Thyroid gland (tissue), 4 donors: ENCODE measurements around the gene WNT9A. TPM values are rescaled to one million over a fixed set of nuclear protein-coding genes. Genes with fewer than 3 reads are reported as not detected.
A peak's percentile ranks its signal among the peaks of the same experiment; 100 is the strongest.
"Not testable (repeated sequence)": the region's sequence is repeated elsewhere in the genome, so short reads cannot be mapped to it uniquely, and the experiment has no call there.

Experiments used
- DNase-seq, 2 donors: peaks; one replicate each; pipeline ENCODE4 v3.0.0-alpha.2; 2019
- H3K27ac ChIP-seq, 3 donors: fragments of 200-600 bp; sonication (generic); 1 replicate in 2 of 3; 2 replicates in 1 of 3; pipeline ENCODE4 v1.5.1; 2016 to 2019; ENCODE audit warnings: mild to moderate bottlenecking in 1 of 3, moderate library complexity in 1 of 3
- H3K27me3 ChIP-seq: fragments of 200-600 bp; sonication (generic); one replicate; pipeline ENCODE4 v1.5.1; 2019
- H3K36me3 ChIP-seq, 2 donors: fragments of 200-600 bp; sonication (generic); one replicate each; pipeline ENCODE4 v1.5.1; 2016 to 2019
- H3K4me1 ChIP-seq, 2 donors: fragments of 200-600 bp; sonication (generic); one replicate each; pipeline ENCODE4 v1.5.1; 2017 to 2019
- H3K4me3 ChIP-seq, 3 donors: fragments of 200-600 bp; sonication (generic); replicated peaks in 1 of 3; 1 replicate in 2 of 3; 2 replicates in 1 of 3; pipeline ENCODE4 v1.5.1; 2016; ENCODE audit warnings: mild to moderate bottlenecking in 1 of 3
- H3K9me3 ChIP-seq: fragments of 200-600 bp; sonication (generic); one replicate; pipeline ENCODE4 v1.5.1; 2017
- WGBS, 2 donors: methylation state at CpG; one replicate each; pipeline ENCODE4 v1.1.5; 2017; 5-methylcytosine and 5-hydroxymethylcytosine counted together
- intact Hi-C: fragments of 100-400 bp; cut with DNase I; formaldehyde crosslinking; loops from one replicate; pipeline ENCODE4 v1.15.1; 2023
- total RNA-seq, 4 donors: library from RNA; depleted of rRNA; stranded (reverse); fragments of >200 nt; gene quantifications; one replicate each; pipeline ENCODE4 v1.2.3, GENCODE V29; 2016
- TF ChIP-seq, protein P1 (sequence below), 6 experiments: fragments of 200-600 bp in 3 of 6; fragments of 450-650 bp in 3 of 6; sonication (generic) in 3 of 6; IDR thresholded peaks; one replicate each; pipeline ENCODE4 v1.5.1; 2016 to 2019; ENCODE audit warnings: antibody characterized with exemption in 6 of 6, mild to moderate bottlenecking in 2 of 6, inconsistent platforms in 1 of 6, moderate library complexity in 1 of 6

The WNT9A gene
- total RNA-seq, 4 donors from 2014 or later, result 2.5 to 4.3 (median 3.4) TPM

GRCh38 chr1:227972843-227973374 is 25.2 kb upstream of the WNT9A start:
- WGBS, 2 donors, result 85 to 88% methylated on average over 10 to 14 of the region's 22 CpGs

GRCh38 chr1:227972283-227972679 is 24.5 kb upstream of the WNT9A start:
- H3K27ac ChIP-seq, H3K4me3 ChIP-seq, H3K36me3 ChIP-seq, DNase-seq, intact Hi-C loops, H3K9me3 ChIP-seq, H3K27me3 ChIP-seq, H3K4me1 ChIP-seq: not testable (repeated sequence)
- 84 to 89% methylated on average over 11 to 14 of the region's 19 CpGs for WGBS, 2 donors

More at GRCh38 chr1:227972843-227973374, 25.2 kb upstream of the WNT9A start:
- H3K4me3 ChIP-seq, H3K9me3 ChIP-seq, H3K36me3 ChIP-seq, H3K27ac ChIP-seq, H3K4me1 ChIP-seq, intact Hi-C loops, H3K27me3 ChIP-seq: not testable (repeated sequence)
- DNase-seq, result peak in 1 of 2 donors; percentile 12

DNA sequence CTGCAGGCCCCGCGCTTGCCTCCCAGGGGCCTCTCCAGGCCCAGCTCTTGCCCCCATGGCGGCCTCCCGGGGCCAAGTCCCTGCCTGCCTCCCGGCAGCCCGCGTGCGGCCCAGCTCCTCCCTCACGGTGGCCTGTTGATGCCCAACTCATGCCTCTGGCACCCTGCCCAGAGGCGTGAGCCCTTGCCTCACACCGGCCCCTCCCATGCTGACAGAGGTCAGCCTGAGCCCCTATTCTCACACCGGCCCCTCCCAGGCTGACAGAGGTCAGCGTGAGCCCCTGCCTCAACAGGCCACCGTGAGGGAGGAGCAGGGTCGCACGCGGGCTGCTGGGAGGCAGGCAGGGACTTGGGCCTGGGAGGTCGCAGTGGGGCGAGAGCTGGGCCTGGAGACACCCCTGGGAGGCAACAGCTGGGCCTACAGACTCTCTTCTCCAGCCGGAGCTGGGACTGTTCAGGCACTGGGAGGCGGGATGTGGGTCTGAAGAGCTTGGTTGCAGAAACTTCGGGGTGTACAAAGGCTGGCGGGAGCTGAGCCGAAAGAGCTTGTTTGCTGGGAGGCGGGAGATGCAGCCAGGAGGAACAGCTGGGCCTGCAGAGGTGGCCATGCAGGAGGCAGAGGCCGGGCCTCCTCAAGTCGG is 24.0 kb upstream of the WNT9A start:
- intact Hi-C loops, DNase-seq, H3K27me3 ChIP-seq, H3K4me1 ChIP-seq, H3K4me3 ChIP-seq, H3K9me3 ChIP-seq, H3K27ac ChIP-seq, H3K36me3 ChIP-seq: not testable (repeated sequence)
- WGBS, 2 donors, result 96 to 97% methylated on average over 10 to 11 of the region's 27 CpGs

GRCh38 chr1:227971216-227971615 is 23.5 kb upstream of the WNT9A start:
- H3K9me3 ChIP-seq, H3K4me3 ChIP-seq, DNase-seq, H3K27me3 ChIP-seq, H3K27ac ChIP-seq, intact Hi-C loops, H3K4me1 ChIP-seq, H3K36me3 ChIP-seq: not testable (repeated sequence)
- WGBS, 2 donors, result 96 to 99% methylated on average over 3 to 12 of the region's 17 CpGs

GRCh38 chr1:227970076-227970995 is 22.6 kb upstream of the WNT9A start:
- H3K36me3 ChIP-seq, H3K9me3 ChIP-seq, DNase-seq, H3K4me1 ChIP-seq, H3K27me3 ChIP-seq, intact Hi-C loops, H3K4me3 ChIP-seq, H3K27ac ChIP-seq: not testable (repeated sequence)
- 89 to 90% methylated on average over 20 to 32 of the region's 36 CpGs for WGBS, 2 donors

GRCh38 chr1:227967815-227968214 is 20.1 kb upstream of the WNT9A start:
- TF ChIP-seq, protein P1, sequence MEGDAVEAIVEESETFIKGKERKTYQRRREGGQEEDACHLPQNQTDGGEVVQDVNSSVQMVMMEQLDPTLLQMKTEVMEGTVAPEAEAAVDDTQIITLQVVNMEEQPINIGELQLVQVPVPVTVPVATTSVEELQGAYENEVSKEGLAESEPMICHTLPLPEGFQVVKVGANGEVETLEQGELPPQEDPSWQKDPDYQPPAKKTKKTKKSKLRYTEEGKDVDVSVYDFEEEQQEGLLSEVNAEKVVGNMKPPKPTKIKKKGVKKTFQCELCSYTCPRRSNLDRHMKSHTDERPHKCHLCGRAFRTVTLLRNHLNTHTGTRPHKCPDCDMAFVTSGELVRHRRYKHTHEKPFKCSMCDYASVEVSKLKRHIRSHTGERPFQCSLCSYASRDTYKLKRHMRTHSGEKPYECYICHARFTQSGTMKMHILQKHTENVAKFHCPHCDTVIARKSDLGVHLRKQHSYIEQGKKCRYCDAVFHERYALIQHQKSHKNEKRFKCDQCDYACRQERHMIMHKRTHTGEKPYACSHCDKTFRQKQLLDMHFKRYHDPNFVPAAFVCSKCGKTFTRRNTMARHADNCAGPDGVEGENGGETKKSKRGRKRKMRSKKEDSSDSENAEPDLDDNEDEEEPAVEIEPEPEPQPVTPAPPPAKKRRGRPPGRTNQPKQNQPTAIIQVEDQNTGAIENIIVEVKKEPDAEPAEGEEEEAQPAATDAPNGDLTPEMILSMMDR (IDR thresholded peaks at IDR 0.05), result peak in 1 of 6 experiments; percentile 6
- H3K9me3 ChIP-seq, DNase-seq, H3K36me3 ChIP-seq, H3K4me1 ChIP-seq, H3K27me3 ChIP-seq, H3K27ac ChIP-seq, intact Hi-C loops, H3K4me3 ChIP-seq: not testable (repeated sequence)
- 89 to 90% methylated on average over 3 to 5 of the region's 5 CpGs for WGBS, 2 donors

DNA sequence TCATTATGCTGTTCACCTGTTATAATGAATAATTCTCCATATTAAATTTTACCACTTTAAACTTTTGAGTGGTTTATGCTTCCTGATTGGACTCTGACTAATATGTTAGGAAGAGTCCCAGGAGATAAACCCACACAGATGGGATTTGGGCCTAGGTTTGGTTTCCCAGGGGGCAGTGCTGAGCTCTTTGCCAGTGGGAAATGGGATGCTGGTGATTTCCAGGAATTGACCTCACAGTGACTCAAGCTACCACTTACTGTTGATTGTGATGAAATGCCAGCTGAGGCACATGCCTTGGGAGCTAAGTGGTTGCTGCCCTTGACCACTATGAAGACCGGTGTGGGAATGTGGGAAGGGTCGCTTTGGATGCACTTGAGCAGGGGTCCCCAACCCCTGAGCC is 19.0 kb upstream of the WNT9A start:
- H3K27ac ChIP-seq, intact Hi-C loops, H3K4me3 ChIP-seq, H3K9me3 ChIP-seq, H3K4me1 ChIP-seq, H3K36me3 ChIP-seq, DNase-seq, H3K27me3 ChIP-seq: not testable (repeated sequence)
- 88 to 90% methylated on average over 2 of the region's 2 CpGs for WGBS, 2 donors
